ENCODE data around the gene FAM111A. TPM values are rescaled to one million over a fixed set of nuclear protein-coding genes. Genes with fewer than 3 reads are reported as not detected.
"Not testable (repeated sequence)": the region's sequence is repeated elsewhere in the genome, so short reads cannot be mapped to it uniquely, and the experiment has no call there.

Gene FAM111A
- polyA plus RNA-seq, 2 of the 4 experiments (the other 2 are of a cell fraction), result 13.4 to 21.8 TPM

DNA sequence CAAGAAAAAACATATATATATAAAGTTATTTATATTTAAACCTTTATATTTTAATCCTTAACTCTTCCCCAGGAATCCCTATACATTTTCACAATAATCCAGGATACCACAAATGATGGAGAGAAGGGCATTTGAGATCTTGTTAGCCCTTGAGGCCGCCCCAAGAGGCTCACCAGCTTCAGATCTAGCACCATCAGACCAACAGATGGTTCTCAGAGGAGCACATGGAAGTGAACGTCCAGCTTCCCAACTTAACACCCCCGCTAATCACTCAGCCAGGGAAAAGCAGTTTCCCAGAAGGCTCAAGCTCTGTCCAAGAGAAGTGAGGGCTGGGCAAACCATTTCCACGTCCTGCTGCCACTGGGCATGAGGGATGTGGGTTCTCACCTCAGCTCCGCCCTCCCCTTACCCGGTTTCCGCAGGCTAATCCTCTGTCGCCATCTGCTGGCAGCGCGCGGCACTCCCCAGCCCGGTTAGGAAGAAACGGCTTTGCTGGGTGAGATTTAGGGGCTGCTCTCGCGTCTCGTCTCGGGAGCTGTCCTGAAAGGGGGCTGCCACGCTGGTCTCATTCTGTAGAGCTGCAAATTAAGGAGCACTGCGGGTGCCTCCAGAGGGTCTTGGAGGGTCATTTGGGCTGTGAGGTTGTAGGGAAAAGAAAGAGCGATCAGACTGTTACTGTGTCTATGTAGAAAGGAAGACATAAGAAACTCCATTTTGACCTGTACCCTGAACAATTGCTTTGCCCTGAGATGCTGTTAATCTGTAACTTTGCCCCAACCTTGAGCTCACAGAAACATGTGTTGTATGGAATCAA, 6.8 kb upstream of the FAM111A start (continued):
- TF ChIP-seq, protein P1, sequence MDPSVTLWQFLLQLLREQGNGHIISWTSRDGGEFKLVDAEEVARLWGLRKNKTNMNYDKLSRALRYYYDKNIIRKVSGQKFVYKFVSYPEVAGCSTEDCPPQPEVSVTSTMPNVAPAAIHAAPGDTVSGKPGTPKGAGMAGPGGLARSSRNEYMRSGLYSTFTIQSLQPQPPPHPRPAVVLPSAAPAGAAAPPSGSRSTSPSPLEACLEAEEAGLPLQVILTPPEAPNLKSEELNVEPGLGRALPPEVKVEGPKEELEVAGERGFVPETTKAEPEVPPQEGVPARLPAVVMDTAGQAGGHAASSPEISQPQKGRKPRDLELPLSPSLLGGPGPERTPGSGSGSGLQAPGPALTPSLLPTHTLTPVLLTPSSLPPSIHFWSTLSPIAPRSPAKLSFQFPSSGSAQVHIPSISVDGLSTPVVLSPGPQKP (IDR thresholded peaks at IDR 0.05; ENCODE audit: low read depth, low read length), result no peak
- TF ChIP-seq SMC3 (IDR thresholded peaks at IDR 0.05) (peak; percentile 60; the same call in 2 of the 3 replicates), FOXS1 (CRISPR knock-in tag; IDR thresholded peaks at IDR 0.05) (no peak), FOSB (CRISPR knock-in tag; IDR thresholded peaks at IDR 0.05) (no peak), ZC3H11A (IDR thresholded peaks at IDR 0.05) (no peak), RCOR1 (IDR thresholded peaks at IDR 0.05; ENCODE audit: low read depth, low read length) (no peak), EP300 (IDR thresholded peaks at IDR 0.05) (no peak), GATA3 (IDR thresholded peaks at IDR 0.05; ENCODE audit: borderline replicate concordance) (no peak), EHMT2 (IDR thresholded peaks at IDR 0.05; ENCODE audit: low read depth) (no peak), ZFP36 (IDR thresholded peaks at IDR 0.05; ENCODE audit: borderline replicate concordance, partially characterized antibody) (no peak), CBX8 (IDR thresholded peaks at IDR 0.05) (no peak), POLR2AphosphoS2 (conservative IDR thresholded peaks at IDR 0.05; ENCODE audit: low read length) (no peak)
- TF ChIP-seq, protein P2, sequence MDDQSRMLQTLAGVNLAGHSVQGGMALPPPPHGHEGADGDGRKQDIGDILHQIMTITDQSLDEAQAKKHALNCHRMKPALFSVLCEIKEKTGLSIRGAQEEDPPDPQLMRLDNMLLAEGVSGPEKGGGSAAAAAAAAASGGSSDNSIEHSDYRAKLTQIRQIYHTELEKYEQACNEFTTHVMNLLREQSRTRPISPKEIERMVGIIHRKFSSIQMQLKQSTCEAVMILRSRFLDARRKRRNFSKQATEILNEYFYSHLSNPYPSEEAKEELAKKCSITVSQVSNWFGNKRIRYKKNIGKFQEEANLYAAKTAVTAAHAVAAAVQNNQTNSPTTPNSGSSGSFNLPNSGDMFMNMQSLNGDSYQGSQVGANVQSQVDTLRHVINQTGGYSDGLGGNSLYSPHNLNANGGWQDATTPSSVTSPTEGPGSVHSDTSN (IDR thresholded peaks at IDR 0.05), result no peak
- TF ChIP-seq, protein P3, sequence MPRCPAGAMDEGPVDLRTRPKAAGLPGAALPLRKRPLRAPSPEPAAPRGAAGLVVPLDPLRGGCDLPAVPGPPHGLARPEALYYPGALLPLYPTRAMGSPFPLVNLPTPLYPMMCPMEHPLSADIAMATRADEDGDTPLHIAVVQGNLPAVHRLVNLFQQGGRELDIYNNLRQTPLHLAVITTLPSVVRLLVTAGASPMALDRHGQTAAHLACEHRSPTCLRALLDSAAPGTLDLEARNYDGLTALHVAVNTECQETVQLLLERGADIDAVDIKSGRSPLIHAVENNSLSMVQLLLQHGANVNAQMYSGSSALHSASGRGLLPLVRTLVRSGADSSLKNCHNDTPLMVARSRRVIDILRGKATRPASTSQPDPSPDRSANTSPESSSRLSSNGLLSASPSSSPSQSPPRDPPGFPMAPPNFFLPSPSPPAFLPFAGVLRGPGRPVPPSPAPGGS (IDR thresholded peaks at IDR 0.05), result no peak
- TF ChIP-seq, protein P4, sequence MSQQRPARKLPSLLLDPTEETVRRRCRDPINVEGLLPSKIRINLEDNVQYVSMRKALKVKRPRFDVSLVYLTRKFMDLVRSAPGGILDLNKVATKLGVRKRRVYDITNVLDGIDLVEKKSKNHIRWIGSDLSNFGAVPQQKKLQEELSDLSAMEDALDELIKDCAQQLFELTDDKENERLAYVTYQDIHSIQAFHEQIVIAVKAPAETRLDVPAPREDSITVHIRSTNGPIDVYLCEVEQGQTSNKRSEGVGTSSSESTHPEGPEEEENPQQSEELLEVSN (IDR thresholded peaks at IDR 0.05; ENCODE audit: borderline replicate concordance, low read depth), result peak; percentile 34; the same call in 1 of the 2 replicates
- TF ChIP-seq, protein P5, sequence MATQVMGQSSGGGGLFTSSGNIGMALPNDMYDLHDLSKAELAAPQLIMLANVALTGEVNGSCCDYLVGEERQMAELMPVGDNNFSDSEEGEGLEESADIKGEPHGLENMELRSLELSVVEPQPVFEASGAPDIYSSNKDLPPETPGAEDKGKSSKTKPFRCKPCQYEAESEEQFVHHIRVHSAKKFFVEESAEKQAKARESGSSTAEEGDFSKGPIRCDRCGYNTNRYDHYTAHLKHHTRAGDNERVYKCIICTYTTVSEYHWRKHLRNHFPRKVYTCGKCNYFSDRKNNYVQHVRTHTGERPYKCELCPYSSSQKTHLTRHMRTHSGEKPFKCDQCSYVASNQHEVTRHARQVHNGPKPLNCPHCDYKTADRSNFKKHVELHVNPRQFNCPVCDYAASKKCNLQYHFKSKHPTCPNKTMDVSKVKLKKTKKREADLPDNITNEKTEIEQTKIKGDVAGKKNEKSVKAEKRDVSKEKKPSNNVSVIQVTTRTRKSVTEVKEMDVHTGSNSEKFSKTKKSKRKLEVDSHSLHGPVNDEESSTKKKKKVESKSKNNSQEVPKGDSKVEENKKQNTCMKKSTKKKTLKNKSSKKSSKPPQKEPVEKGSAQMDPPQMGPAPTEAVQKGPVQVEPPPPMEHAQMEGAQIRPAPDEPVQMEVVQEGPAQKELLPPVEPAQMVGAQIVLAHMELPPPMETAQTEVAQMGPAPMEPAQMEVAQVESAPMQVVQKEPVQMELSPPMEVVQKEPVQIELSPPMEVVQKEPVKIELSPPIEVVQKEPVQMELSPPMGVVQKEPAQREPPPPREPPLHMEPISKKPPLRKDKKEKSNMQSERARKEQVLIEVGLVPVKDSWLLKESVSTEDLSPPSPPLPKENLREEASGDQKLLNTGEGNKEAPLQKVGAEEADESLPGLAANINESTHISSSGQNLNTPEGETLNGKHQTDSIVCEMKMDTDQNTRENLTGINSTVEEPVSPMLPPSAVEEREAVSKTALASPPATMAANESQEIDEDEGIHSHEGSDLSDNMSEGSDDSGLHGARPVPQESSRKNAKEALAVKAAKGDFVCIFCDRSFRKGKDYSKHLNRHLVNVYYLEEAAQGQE (IDR thresholded peaks at IDR 0.05), result no peak

DNA sequence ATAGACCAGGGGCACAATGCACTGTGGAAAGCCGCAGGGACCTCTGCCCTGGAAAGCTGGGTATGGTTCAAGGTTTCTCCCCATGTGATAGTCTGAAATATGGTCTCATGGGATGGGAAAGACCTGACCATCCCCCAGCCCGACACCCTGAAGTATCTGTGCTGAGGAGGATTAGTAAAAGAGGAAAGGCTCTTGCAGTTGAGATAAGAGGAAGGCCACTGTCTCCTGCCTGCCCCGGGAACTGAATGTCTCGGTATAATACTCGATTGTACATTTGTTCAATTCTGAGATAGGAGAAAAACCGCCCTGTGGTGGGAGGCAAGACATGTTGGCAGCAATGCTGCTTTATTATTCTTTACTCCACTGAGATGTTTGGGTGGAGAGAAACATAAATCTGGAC, 6.1 kb upstream of the FAM111A start:
- Histone ChIP-seq H3K4me2 (peak overlapping the region; percentile 56; the same call in 2 of the 3 replicates), H3K9me3 (peaks cover 12% of the 10 kb centered on the region)
- H3K4me3 ChIP-seq; H3K27ac ChIP-seq; POLR2A ChIA-PET; DNase-seq (ENCODE audit: low read depth in 1 of 2, low spot score in 1 of 2); FAIRE-seq; H3K4me1 ChIP-seq; ATAC-seq: not testable (repeated sequence)
- CTCF ChIA-PET, result interaction anchor here (0.5 to 2.3 kb wide), 42 partner anchors 9 to 846 kb away, joined by 3 to 25 read pairs (median 4); partner anchors contain the start of genes DTX4, FAM111B, GLYATL1B and LPXN
- 60% methylated on average over 6 of the region's 6 CpGs for WGBS (ENCODE audit: missing lambda C conversion rate)
